Mucosa of stomach (tissue), 1 donor: ENCODE measurements around the gene HS6ST3.

ENCODE experiments used
- H3K27me3 ChIP-seq: one replicate; pipeline ENCODE4 v1.7.0; 2013; ENCODE audit warnings: mild to moderate bottlenecking, low read length; ENCODE audit not compliant: control insufficient read depth, insufficient read depth
- H3K36me3 ChIP-seq: one replicate; pipeline ENCODE4 v1.7.0; 2013; ENCODE audit warnings: low read length; ENCODE audit not compliant: control insufficient read depth, insufficient read depth
- H3K4me1 ChIP-seq: one replicate; pipeline ENCODE4 v1.7.0; 2013; ENCODE audit warnings: mild to moderate bottlenecking, low read length; ENCODE audit not compliant: control insufficient read depth, insufficient read depth
- H3K4me3 ChIP-seq: one replicate; pipeline ENCODE4 v1.7.0; 2013; ENCODE audit warnings: low read length
- H3K9ac ChIP-seq: one replicate; pipeline ENCODE4 v1.7.0; 2013; ENCODE audit warnings: mild to moderate bottlenecking, low read length, moderate library complexity
- H3K9me3 ChIP-seq: one replicate; pipeline ENCODE4 v1.7.0; 2013; ENCODE audit warnings: mild to moderate bottlenecking, low read length, moderate library complexity; ENCODE audit not compliant: control insufficient read depth
- donor health status: Pancreatic carcinoma.

HS6ST3 gene

DNA sequence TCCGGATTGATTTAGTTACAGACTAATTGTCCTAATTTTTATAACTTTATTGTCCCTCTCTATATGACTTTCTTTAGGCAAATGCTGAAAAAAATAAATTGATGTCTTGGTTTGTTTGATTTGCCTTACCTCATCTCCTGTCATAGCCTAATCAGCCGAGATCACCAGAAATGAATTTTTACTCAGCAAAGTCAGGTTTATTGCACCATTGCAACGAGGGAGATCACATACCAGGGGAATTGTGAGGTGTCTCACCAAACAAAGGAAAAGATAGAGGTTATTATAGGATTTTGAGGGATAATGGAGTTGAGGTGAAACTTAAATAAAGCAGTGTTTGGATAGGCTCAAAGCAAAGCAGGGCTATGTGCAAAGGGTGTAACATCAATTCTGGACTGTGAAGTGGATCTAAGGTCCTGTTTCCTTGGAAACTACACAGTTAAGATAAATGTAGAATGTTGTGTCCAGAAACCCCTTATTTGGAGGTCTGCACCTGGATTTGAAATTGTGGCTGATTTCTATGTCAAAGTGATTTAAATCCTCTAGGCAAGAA, 531.8 kb downstream of the HS6ST3 start:
- no peaks in the 10 kb centered on the region for H3K4me1 ChIP-seq
- no peaks in the 10 kb centered on the region for H3K27me3 ChIP-seq
- no peak overlapping the region for H3K4me3 ChIP-seq
- no peak overlapping the region for H3K9ac ChIP-seq
- no peaks in the 10 kb centered on the region for H3K9me3 ChIP-seq
- no peaks in the 10 kb centered on the region for H3K36me3 ChIP-seq

DNA sequence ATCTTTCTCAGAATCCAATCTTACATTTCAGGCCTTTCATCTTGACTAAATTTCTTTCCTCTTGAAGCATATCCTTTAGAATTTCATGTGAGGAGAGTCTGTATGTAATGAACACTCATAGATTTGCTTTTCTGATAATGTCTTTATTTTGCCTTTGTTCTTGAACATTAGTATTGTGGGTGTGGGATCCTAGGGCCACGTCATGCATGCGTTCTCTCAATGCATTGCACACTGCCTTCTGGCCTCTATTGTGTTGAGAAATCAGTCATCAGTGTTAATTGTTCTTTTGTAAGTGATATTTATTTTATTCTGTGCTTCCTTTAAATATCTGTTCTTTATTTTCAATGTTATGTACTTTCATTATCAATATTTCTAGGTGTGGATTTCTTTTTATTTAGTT, 539.4 kb downstream of the HS6ST3 start:
- Histone ChIP-seq H3K4me1 (no peaks in the 10 kb centered on the region), H3K9me3 (no peaks in the 10 kb centered on the region), H3K4me3 (no peak overlapping the region), H3K9ac (no peak overlapping the region), H3K36me3 (no peaks in the 10 kb centered on the region), H3K27me3 (no peaks in the 10 kb centered on the region)

DNA sequence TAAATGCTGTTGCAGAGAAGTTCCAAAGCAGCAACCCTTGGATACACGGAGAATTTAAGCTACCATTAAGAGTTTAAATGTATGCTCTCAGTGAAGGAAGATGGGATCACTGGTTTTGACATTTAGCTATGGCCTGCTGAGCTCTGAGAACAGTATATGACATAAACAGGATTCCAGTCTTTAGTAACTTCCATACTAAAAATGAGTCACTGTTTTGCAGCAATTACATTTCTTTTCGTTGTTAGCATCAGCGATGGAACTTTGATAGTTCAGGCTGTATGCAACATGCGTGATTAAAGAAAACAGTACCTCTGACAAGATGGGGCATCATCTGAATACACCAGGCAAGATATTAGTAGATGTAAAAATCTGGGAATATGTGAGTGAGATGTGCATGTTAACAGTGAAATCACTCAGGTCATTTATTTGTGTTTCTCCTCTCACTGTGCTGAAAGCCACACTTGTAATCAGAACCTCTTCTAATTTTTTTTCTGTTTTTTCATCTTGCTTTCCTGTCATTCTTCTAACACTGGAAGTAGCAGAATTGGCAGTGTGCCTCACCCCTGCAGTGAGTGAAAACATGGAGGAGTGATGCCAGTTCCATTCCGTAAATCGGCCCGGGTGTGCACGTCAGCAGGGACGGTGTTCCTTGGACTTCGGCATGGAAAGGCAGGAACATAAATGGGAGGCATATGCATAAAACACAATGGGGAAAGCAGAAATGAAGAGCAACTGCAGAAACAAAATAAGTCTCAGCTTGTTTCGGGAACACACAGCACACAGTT, 542.8 kb downstream of the HS6ST3 start:
- no peak overlapping the region for H3K4me3 ChIP-seq
- no peaks in the 10 kb centered on the region for H3K36me3 ChIP-seq
- H3K9me3 ChIP-seq, result no peaks in the 10 kb centered on the region
- H3K9ac ChIP-seq, result no peak overlapping the region
- peaks cover 7% of the 10 kb centered on the region for H3K4me1 ChIP-seq
- no peaks in the 10 kb centered on the region for H3K27me3 ChIP-seq

DNA sequence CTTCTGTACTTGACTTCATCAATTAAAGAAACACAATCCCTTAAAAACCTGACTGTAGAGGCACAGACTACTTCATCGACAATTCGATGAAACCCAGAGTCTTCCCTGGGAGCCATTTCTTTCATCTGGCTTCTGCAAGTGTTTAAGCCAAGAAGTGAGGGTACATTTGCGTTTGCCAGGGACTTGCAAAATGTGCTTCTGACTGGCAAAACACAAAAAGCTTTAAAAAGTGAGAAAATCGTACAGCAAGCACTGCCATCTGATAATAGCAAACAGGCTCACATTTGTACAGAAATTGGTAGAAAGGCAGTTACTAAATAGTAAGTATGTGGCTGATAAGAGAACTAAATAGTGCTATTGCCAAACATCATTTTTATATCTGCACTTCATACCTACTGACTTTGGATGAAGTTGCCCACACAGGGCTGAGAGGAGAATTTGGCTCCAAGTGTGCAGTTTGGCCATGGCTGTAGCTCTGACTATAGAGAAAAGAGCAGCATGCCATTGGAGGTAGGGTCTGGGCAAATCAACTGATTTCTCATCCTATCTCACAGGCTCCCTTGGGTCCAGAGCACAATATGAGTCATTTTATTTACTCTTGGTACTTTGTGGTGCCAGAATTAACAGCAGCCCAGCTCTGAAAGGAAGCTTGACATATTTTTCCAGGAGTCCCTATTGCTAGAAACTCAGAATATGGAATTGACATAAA, 546.2 kb downstream of the HS6ST3 start:
- H3K9ac ChIP-seq, result no peak overlapping the region
- no peaks in the 10 kb centered on the region for H3K27me3 ChIP-seq
- no peak overlapping the region for H3K4me3 ChIP-seq
- no peaks in the 10 kb centered on the region for H3K9me3 ChIP-seq
- H3K4me1 ChIP-seq, result peaks cover 7% of the 10 kb centered on the region
- H3K36me3 ChIP-seq, result no peaks in the 10 kb centered on the region

DNA sequence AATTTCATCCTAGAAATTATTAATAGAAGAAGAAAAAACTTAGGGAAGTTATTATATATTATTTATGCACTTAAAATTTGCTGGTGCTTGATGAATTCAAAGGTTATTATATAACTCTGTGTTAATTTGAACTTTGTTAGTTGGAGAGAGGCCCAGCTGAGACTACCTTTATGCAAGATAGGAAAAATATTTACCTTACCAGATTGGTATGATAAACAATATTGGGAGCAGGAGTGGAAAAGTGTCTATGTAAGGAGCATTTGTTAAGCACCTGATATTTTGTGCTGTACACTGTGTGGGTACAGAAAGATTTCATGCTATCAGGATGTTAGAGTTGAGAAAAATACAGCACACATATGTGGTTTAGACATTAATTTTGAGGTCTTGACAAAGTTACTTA, 547.1 kb downstream of the HS6ST3 start:
- Histone ChIP-seq H3K9me3 (no peaks in the 10 kb centered on the region), H3K36me3 (no peaks in the 10 kb centered on the region), H3K27me3 (no peaks in the 10 kb centered on the region), H3K4me1 (peaks cover 7% of the 10 kb centered on the region), H3K9ac (no peak overlapping the region), H3K4me3 (no peak overlapping the region)

DNA sequence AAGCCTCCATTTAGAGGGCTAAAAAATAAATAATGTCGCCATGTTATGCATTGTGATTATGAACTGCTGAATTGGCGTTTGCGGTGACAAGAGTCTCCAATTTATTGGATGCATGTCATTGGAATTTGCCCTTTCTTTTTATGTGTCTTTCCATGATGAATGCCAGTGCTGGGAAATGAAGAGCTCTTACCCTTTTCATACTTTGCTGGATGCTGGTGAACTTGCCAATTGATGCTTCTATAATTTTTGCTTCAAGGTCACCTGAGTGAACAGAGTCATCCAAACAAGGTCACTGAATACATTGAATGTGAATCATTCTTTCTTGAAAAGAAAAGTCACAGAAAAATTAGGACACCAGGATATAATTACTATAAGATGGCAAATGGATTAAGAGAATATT, 556.2 kb downstream of the HS6ST3 start:
- H3K27me3 ChIP-seq, result no peaks in the 10 kb centered on the region

DNA sequence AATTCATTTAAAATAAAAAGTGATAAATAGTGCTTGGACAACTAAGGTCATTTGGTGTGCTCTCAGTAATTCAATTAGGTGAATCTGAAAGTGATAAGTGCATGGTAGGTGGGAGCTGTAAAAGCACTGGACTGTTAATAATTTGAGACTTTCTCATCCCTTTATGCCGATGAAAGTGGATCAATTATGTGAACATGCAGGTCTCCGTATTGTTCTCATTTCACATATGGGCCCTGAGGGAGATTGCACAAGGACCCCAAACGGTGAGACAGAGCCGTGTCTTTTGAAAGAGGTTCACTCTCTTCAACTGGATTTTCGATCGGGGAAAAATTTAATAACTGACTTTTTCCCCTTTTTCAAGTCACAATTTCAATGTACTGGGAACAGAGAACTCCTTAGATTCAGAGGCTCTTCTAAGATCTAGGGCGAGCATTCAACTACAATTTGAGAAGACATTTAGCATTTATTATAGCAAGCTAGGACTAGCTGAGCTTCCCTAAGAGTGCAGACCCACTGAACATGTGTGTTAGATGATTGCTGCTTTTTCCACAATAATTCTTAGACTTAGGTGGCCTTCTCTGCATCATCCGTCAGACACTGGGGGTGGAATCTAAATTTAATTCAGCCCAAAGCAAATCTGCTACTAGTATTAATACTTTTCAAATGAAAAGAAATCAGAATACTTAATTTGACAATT, 556.8 kb downstream of the HS6ST3 start:
- Histone ChIP-seq H3K9ac (no peak overlapping the region), H3K9me3 (no peaks in the 10 kb centered on the region), H3K4me1 (no peaks in the 10 kb centered on the region), H3K27me3 (no peaks in the 10 kb centered on the region), H3K36me3 (no peaks in the 10 kb centered on the region), H3K4me3 (no peak overlapping the region)

More for the DNA sequence above, 556.2 kb downstream of the HS6ST3 start:
- no peak overlapping the region for H3K4me3 ChIP-seq
- no peaks in the 10 kb centered on the region for H3K9me3 ChIP-seq
- no peaks in the 10 kb centered on the region for H3K4me1 ChIP-seq
- H3K36me3 ChIP-seq, result no peaks in the 10 kb centered on the region
- H3K9ac ChIP-seq, result no peak overlapping the region

DNA sequence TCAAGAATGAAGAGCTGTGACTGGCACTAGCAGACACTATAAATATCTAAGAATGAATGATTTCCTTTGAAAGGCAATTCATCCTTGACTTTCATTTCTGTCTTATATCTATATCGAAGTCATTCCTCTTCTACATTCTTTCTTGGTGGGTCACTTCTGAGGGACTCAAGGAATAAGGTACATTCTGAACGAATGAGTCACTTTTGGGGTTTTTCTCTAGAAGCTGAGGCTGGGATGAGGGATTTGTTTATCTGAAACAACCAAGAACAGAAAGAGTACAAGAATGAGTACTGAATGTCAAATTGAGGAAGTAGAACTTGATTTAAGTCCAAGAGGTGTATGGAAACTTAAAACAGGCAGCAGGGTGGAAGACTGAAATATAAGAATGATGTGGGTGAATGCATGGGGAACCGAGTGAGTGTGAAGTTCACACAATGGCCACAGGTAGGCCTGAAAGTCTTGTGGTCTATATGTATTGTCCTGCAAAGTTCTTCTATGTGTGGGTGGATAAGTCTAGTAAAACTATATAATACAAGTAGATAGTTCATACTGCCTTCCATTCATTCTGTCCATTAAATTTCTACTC, 560.5 kb downstream of the HS6ST3 start:
- Histone ChIP-seq H3K9me3 (no peaks in the 10 kb centered on the region), H3K27me3 (no peaks in the 10 kb centered on the region), H3K36me3 (no peaks in the 10 kb centered on the region), H3K4me1 (no peaks in the 10 kb centered on the region), H3K4me3 (no peak overlapping the region), H3K9ac (no peak overlapping the region)

DNA sequence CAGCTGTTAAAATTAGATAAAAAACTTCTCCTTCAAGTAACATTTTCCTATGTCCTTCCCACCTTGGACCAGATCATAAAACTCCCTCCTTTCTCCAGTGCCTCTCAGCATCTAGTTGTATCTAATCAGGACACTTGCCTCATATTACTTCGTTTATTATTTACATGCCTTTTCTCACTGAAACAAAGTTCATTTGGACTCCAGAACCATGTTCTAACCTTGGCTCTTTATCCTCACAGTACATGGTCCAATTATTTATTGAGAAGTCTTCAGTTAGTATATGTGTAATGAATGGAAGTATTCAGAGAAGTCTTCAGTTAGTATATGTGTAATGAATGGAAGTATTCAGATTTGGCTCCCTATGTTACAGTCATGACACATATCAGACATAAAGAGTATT, 561.7 kb downstream of the HS6ST3 start:
- no peaks in the 10 kb centered on the region for H3K9me3 ChIP-seq
- H3K9ac ChIP-seq, result no peak overlapping the region
- no peaks in the 10 kb centered on the region for H3K36me3 ChIP-seq
- no peak overlapping the region for H3K4me3 ChIP-seq
- H3K4me1 ChIP-seq, result no peaks in the 10 kb centered on the region
- H3K27me3 ChIP-seq, result no peaks in the 10 kb centered on the region

DNA sequence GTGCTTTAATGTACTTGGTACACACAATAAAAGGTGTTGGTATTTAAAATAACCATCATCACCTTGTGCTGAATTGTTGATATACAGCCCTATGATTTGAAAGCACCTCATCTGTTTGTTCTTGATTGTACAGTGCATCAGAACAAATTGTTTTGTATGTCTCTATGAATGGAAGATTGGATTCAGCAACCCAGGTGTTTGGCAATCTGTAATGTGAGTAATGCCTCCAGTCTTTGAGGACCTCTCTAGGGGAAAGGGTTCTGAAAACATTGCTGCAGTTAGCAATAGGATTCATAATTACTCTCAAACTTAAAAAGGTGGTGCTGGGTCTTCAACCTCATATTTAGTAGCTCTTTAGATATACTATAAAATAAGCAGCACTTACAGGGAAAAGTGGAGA, 562.6 kb downstream of the HS6ST3 start:
- H3K9ac ChIP-seq, result no peak overlapping the region
- no peaks in the 10 kb centered on the region for H3K27me3 ChIP-seq
- H3K9me3 ChIP-seq, result no peaks in the 10 kb centered on the region
- no peaks in the 10 kb centered on the region for H3K36me3 ChIP-seq
- H3K4me1 ChIP-seq, result no peaks in the 10 kb centered on the region
- no peak overlapping the region for H3K4me3 ChIP-seq

DNA sequence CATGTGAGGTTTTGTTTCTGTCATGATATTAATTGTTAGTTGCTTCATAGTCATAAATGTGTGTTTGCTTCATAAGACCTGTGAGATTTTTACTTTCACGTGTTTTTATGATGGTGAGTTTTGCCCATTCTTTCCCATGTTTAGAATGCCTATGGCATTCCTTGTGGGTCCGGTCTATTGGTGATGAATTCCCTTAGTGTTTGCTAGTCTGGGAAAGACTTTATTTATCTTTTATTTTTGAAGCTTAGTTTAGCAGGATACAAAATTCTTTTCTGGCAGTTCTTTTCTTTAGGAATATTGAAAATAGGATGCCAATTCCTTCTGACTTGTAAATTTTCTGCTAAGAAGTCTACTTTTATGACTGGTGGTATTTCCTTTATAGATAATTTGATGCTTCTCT, 571.7 kb downstream of the HS6ST3 start:
- H3K9ac ChIP-seq, result no peak overlapping the region
- H3K36me3 ChIP-seq, result no peaks in the 10 kb centered on the region
- no peaks in the 10 kb centered on the region for H3K27me3 ChIP-seq
- H3K4me1 ChIP-seq, result no peaks in the 10 kb centered on the region
- no peak overlapping the region for H3K4me3 ChIP-seq
- no peaks in the 10 kb centered on the region for H3K9me3 ChIP-seq

DNA sequence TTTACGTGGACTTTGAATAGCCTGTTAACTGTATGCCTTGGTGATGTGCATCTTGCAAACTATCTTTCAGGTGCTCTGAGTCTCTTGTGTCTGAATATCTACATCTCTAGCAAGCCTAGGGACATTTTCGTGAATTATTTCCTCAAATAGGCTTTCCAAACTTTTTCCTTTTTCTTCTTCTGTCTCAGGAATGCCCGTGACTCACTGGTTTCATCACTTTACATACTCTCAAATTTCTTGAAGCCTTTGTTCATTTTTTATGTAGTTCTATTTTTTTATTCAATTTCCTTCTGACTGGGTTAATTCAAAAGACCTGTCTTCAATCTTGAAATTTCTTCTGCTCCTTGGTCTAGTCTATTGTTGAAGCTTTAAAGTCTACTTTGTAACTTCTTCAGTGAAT, 572.1 kb downstream of the HS6ST3 start:
- Histone ChIP-seq H3K36me3 (no peaks in the 10 kb centered on the region), H3K9me3 (no peaks in the 10 kb centered on the region), H3K4me1 (no peaks in the 10 kb centered on the region), H3K9ac (no peak overlapping the region), H3K27me3 (no peaks in the 10 kb centered on the region), H3K4me3 (no peak overlapping the region)
